Mammary epithelial cell (primary cell): ENCODE data around the gene CLUH.

Source experiments
- EZH2 ChIP-seq: IDR thresholded peaks from 2 replicates; pipeline ENCODE4 v1.6.1; 2012; ENCODE audit warnings: low read length, inconsistent platforms, borderline replicate concordance
- TF ChIP-seq, protein P1 (sequence below), 2 donors: IDR thresholded peaks in 1 of 2; conservative IDR thresholded peaks in 1 of 2; 2 replicates each; pipeline ENCODE4 v1.5.1; 2011 to 2012; ENCODE audit warnings: inconsistent platforms in 2 of 2, low read length in 2 of 2, mild to moderate bottlenecking in 2 of 2, control low read depth in 1 of 2, low read depth in 1 of 2; ENCODE audit not compliant: insufficient read depth in 1 of 2; ENCODE audit errors: extremely low read depth in 1 of 2

DNA sequence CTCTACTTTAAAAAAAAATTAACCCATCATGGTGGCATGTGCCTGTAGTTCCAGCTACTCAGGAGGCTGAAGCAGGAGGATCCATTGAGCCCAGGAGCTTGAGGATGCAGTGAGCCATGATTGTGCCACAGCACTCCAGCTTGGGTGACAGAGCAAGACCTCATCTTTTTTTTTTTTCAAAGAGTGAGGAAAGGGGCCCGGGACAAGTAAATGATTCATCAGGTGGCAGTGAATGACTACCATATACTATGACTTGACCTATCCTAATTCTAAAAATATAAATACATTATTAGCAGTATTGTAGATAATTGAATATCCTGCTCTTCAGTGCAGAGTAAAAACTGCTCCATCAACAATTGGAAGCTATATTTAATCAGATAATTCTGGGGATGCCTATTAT, 55.3 kb downstream of the CLUH start:
- TF ChIP-seq, protein P1, sequence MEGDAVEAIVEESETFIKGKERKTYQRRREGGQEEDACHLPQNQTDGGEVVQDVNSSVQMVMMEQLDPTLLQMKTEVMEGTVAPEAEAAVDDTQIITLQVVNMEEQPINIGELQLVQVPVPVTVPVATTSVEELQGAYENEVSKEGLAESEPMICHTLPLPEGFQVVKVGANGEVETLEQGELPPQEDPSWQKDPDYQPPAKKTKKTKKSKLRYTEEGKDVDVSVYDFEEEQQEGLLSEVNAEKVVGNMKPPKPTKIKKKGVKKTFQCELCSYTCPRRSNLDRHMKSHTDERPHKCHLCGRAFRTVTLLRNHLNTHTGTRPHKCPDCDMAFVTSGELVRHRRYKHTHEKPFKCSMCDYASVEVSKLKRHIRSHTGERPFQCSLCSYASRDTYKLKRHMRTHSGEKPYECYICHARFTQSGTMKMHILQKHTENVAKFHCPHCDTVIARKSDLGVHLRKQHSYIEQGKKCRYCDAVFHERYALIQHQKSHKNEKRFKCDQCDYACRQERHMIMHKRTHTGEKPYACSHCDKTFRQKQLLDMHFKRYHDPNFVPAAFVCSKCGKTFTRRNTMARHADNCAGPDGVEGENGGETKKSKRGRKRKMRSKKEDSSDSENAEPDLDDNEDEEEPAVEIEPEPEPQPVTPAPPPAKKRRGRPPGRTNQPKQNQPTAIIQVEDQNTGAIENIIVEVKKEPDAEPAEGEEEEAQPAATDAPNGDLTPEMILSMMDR (conservative IDR thresholded peaks at IDR 0.05 in 1 of 2, IDR thresholded peaks at IDR 0.05 in 1 of 2; ENCODE audit: extremely low read depth in 1 of 2, insufficient read depth in 1 of 2, low read depth in 1 of 2, low read length in 2 of 2) = no peak
- TF ChIP-seq EZH2 = no peak
